ENCODE results near the gene GAMT.
A peak's percentile ranks its signal among the peaks of the same experiment; 100 is the strongest.

Gene GAMT

DNA sequence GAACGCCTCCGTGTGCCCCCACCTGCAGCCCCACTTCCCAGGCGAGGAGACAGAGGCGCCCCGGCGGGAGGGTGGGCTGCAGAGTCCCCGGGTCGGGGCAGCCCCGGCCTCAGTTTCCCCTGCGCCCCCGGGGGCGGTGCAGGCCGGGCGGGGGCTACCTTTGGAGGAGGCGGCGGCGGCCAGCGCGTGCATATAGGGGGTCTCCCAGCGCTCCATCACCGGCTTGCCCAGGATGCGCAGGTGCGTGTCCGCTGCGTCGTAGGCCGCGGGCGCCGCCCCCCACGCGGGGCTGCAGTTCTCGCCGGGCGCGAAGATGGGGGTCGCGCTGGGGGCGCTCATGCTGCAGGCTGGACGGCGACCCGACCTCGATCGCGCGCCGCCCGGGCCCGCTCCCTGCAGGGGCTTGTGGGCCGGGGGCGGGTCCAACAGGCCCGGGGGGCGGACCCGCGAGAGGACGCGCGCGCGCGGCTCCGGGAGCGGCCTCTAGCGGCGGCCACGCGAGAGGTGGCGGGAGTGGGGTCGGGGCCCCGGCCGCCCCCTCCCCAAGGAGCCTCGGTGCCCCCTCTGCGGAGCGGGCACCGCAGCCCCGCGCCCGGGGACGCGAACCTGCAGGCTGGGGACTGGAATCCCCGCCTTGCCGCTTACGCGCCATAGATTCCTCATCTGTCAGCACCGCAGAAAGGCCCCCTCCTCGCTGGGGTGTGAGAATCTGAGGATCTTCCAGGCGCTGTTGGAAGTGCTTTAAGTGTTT lies at the start of gene GAMT:
TSS of gene GAMT (minus strand) at position 405 of the 751 bp plus-strand sequence. CDS start at position 339, 66 bp downstream.
- Histone ChIP-seq H3K36me3 (ENCODE audit: insufficient read depth, low read length) (no peaks in the 10 kb centered on the region), H3K9ac (ENCODE audit: insufficient read length) (peak within 1 kb of the TSS; percentile 78), H3K27ac (no peak within 1 kb of the TSS), H3K9me3 (ENCODE audit: low read depth, low read length) (no peaks in the 10 kb centered on the region), H3K4me3 (peak within 1 kb of the TSS; percentile 90)
- TF ChIP-seq POLR2AphosphoS5 (IDR thresholded peaks at IDR 0.05; ENCODE audit: borderline replicate concordance, low read depth, low read length) (peak; percentile 53; the same call in 1 of the 2 replicates), EZH2 (IDR thresholded peaks at IDR 0.05) (no peak)
- DNase-seq (ENCODE audit: low read depth, low spot score) = no peak

- TF ChIP-seq FOXP2 (optimal IDR thresholded peaks at IDR 0.05; ENCODE audit: control extremely low read depth, extremely low read length, insufficient read depth) = no peak
- no peak for TF ChIP-seq POLR2AphosphoS5 (IDR thresholded peaks at IDR 0.05; ENCODE audit: borderline replicate concordance, low read depth, low read length)
- TF ChIP-seq EZH2 (IDR thresholded peaks at IDR 0.05) = no peak
- H3K9ac ChIP-seq (ENCODE audit: insufficient read length) = no peak within 1 kb of the TSS
- no peaks in the 10 kb centered on the region for H3K9me3 ChIP-seq (ENCODE audit: low read depth, low read length)
- no peak for DNase-seq (ENCODE audit: low read depth, low spot score)
- no peaks in the 10 kb centered on the region for H3K36me3 ChIP-seq (ENCODE audit: insufficient read depth, low read length)
- no peak within 1 kb of the TSS for H3K27ac ChIP-seq
- no peak within 1 kb of the TSS for H3K4me3 ChIP-seq
Measured at GRCh38 chr19:1449467-1450442, 48.4 kb upstream of the GAMT start, which contains the start of gene APC2. Gene APC2 (plus strand): TSS chr19:1450121. CDS start chr19:1453002, 2,881 bp downstream.

GRCh38 chr19:1447944-1448343 lies 46.6 kb upstream of the GAMT start:
- no peak overlapping the region for H3K4me3 ChIP-seq
- no peak overlapping the region for H3K27ac ChIP-seq
- H3K9me3 ChIP-seq (ENCODE audit: low read depth, low read length) = no peaks in the 10 kb centered on the region
- no peak for DNase-seq (ENCODE audit: low read depth, low spot score)
- no peaks in the 10 kb centered on the region for H3K36me3 ChIP-seq (ENCODE audit: insufficient read depth, low read length)
- no peak overlapping the region for H3K9ac ChIP-seq (ENCODE audit: insufficient read length)
- no peak for TF ChIP-seq FOXP2 (optimal IDR thresholded peaks at IDR 0.05; ENCODE audit: control extremely low read depth, extremely low read length, insufficient read depth)
- no peak for TF ChIP-seq EZH2 (IDR thresholded peaks at IDR 0.05)
- TF ChIP-seq POLR2AphosphoS5 (IDR thresholded peaks at IDR 0.05; ENCODE audit: borderline replicate concordance, low read depth, low read length) = no peak

- TF ChIP-seq FOXP2 (optimal IDR thresholded peaks at IDR 0.05; ENCODE audit: control extremely low read depth, extremely low read length, insufficient read depth) = no peak
- TF ChIP-seq EZH2 (IDR thresholded peaks at IDR 0.05) = no peak
- TF ChIP-seq POLR2AphosphoS5 (IDR thresholded peaks at IDR 0.05; ENCODE audit: borderline replicate concordance, low read depth, low read length) = no peak
- no peak for DNase-seq (ENCODE audit: low read depth, low spot score)
- Histone ChIP-seq H3K9ac (ENCODE audit: insufficient read length) (no peak overlapping the region), H3K27ac (no peak overlapping the region), H3K36me3 (ENCODE audit: insufficient read depth, low read length) (peaks cover 2% of the 10 kb centered on the region), H3K4me3 (no peak overlapping the region), H3K9me3 (ENCODE audit: low read depth, low read length) (no peaks in the 10 kb centered on the region)
Measured at GRCh38 chr19:1447504-1447903, 46.2 kb upstream of the GAMT start.

- Histone ChIP-seq H3K4me3 (peak overlapping the region; percentile 64), H3K9ac (ENCODE audit: insufficient read length) (no peak overlapping the region), H3K27ac (no peak overlapping the region), H3K36me3 (ENCODE audit: insufficient read depth, low read length) (peaks cover 8% of the 10 kb centered on the region), H3K9me3 (ENCODE audit: low read depth, low read length) (no peaks in the 10 kb centered on the region)
- no peak for DNase-seq (ENCODE audit: low read depth, low spot score)
- no peak for TF ChIP-seq FOXP2 (optimal IDR thresholded peaks at IDR 0.05; ENCODE audit: control extremely low read depth, extremely low read length, insufficient read depth)
Measured at GRCh38 chr19:1446713-1447481, 45.6 kb upstream of the GAMT start.

- H3K4me3 ChIP-seq = peak overlapping the region; percentile 64
- no peak overlapping the region for H3K9ac ChIP-seq (ENCODE audit: insufficient read length)
- peaks cover 16% of the 10 kb centered on the region for H3K36me3 ChIP-seq (ENCODE audit: insufficient read depth, low read length)
- H3K27ac ChIP-seq = no peak overlapping the region
- no peak for DNase-seq (ENCODE audit: low read depth, low spot score)
- TF ChIP-seq FOXP2 (optimal IDR thresholded peaks at IDR 0.05; ENCODE audit: control extremely low read depth, extremely low read length, insufficient read depth) (no peak), POLR2AphosphoS5 (IDR thresholded peaks at IDR 0.05; ENCODE audit: borderline replicate concordance, low read depth, low read length) (no peak)
- no peaks in the 10 kb centered on the region for H3K9me3 ChIP-seq (ENCODE audit: low read depth, low read length)
Measured at GRCh38 chr19:1445932-1446712, 44.8 kb upstream of the GAMT start.

DNA sequence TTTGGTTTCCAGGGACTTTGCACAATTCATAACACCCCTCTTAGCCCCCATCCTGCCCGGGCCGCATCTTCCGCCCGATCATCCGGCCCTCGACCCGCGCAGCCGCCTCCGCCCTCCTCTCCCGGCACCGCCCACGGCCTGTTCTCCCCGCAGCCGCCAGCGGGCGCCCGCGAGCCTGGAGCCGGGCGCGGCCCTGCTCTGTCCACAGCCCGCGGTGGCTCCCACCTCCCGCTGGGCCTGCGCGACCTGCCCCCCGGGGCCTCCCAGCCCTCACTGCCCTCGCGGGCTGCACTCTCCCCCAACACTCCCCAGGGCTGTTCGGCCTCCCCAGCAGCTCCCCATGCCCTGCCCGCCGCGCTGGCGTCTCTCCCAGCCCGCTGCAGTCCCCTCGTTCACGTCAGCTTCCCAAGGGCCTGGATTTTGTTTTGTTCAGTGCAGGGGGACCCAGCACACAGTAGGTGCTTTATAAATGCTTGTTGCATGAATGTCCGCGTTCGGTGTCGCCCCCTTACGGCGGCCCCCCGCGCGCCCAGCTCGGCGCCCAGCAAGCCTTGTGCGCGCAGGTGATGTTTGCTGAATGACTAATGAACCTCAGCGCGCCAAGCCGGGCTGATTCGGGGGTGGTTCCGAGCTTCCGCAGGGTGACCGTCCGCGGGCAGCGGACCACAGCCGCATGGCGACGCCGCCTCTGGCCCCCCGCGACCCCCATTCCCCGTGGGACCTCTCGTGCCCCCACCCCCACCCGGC lies 44.0 kb upstream of the GAMT start:
- H3K9me3 ChIP-seq (ENCODE audit: low read depth, low read length) = no peaks in the 10 kb centered on the region
- H3K4me3 ChIP-seq = peak overlapping the region; percentile 64
- no peak for DNase-seq (ENCODE audit: low read depth, low spot score)
- TF ChIP-seq POLR2AphosphoS5 (IDR thresholded peaks at IDR 0.05; ENCODE audit: borderline replicate concordance, low read depth, low read length) = no peak
- TF ChIP-seq EZH2 (IDR thresholded peaks at IDR 0.05) = no peak
- TF ChIP-seq FOXP2 (optimal IDR thresholded peaks at IDR 0.05; ENCODE audit: control extremely low read depth, extremely low read length, insufficient read depth) = no peak
- H3K27ac ChIP-seq = no peak overlapping the region
- H3K9ac ChIP-seq (ENCODE audit: insufficient read length) = no peak overlapping the region
- H3K36me3 ChIP-seq (ENCODE audit: insufficient read depth, low read length) = peaks cover 23% of the 10 kb centered on the region

All from SK-N-MC (cell line).